ENCODE measurements around the gene MEMO1. TPM values are rescaled to one million over a fixed set of nuclear protein-coding genes. Genes with fewer than 3 reads are reported as not detected.

MEMO1 gene
- total RNA-seq, 1 experiment from 2014 or later, result 44.4 TPM

DNA sequence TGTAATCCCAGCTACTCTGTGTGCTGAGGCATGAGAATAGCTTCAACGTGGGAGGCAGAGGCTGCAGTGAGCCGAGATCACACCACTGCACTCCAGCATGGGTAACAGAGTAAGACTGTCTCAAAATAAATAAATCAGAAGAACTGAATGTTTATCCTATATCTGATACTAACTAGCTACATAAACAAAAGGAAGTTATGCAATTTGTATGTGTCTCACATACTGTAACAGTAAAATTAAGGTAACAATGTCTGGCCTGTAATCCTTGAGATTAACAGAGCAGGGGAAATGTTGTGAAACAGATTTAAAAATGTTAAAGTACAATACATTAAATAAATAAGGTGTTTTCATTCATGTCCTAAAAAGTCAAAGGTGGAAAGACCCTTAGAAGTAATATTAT is 150.8 kb downstream of the MEMO1 start:
- DNase-seq (ENCODE audit: low spot score) (no peak), ATAC-seq (no peak)
- Mint-ChIP-seq H3K9me3 (no peaks in the 10 kb centered on the region), H3K27me3 (ENCODE audit: low read depth) (no peaks in the 10 kb centered on the region), H3K36me3 (no peaks in the 10 kb centered on the region), H3K4me1 (peaks cover 8% of the 10 kb centered on the region), H3K4me3 (no peak overlapping the region), H3K27ac (no peak overlapping the region)
- TF ChIP-seq, protein P1, sequence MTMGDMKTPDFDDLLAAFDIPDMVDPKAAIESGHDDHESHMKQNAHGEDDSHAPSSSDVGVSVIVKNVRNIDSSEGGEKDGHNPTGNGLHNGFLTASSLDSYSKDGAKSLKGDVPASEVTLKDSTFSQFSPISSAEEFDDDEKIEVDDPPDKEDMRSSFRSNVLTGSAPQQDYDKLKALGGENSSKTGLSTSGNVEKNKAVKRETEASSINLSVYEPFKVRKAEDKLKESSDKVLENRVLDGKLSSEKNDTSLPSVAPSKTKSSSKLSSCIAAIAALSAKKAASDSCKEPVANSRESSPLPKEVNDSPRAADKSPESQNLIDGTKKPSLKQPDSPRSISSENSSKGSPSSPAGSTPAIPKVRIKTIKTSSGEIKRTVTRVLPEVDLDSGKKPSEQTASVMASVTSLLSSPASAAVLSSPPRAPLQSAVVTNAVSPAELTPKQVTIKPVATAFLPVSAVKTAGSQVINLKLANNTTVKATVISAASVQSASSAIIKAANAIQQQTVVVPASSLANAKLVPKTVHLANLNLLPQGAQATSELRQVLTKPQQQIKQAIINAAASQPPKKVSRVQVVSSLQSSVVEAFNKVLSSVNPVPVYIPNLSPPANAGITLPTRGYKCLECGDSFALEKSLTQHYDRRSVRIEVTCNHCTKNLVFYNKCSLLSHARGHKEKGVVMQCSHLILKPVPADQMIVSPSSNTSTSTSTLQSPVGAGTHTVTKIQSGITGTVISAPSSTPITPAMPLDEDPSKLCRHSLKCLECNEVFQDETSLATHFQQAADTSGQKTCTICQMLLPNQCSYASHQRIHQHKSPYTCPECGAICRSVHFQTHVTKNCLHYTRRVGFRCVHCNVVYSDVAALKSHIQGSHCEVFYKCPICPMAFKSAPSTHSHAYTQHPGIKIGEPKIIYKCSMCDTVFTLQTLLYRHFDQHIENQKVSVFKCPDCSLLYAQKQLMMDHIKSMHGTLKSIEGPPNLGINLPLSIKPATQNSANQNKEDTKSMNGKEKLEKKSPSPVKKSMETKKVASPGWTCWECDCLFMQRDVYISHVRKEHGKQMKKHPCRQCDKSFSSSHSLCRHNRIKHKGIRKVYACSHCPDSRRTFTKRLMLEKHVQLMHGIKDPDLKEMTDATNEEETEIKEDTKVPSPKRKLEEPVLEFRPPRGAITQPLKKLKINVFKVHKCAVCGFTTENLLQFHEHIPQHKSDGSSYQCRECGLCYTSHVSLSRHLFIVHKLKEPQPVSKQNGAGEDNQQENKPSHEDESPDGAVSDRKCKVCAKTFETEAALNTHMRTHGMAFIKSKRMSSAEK (CRISPR knock-in tag; IDR thresholded peaks at IDR 0.05; ENCODE audit: borderline replicate concordance), result no peak
- TF ChIP-seq, protein P2, sequence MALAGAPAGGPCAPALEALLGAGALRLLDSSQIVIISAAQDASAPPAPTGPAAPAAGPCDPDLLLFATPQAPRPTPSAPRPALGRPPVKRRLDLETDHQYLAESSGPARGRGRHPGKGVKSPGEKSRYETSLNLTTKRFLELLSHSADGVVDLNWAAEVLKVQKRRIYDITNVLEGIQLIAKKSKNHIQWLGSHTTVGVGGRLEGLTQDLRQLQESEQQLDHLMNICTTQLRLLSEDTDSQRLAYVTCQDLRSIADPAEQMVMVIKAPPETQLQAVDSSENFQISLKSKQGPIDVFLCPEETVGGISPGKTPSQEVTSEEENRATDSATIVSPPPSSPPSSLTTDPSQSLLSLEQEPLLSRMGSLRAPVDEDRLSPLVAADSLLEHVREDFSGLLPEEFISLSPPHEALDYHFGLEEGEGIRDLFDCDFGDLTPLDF (CRISPR knock-in tag; IDR thresholded peaks at IDR 0.05), result no peak
- TF ChIP-seq SMAD3 (CRISPR knock-in tag; IDR thresholded peaks at IDR 0.05; ENCODE audit: borderline replicate concordance) (no peak), ZNF396 (CRISPR knock-in tag; IDR thresholded peaks at IDR 0.05; ENCODE audit: borderline replicate concordance) (no peak), ATF1 (CRISPR knock-in tag; IDR thresholded peaks at IDR 0.05) (no peak), CREB1 (CRISPR knock-in tag; IDR thresholded peaks at IDR 0.05) (no peak), TCF7 (CRISPR knock-in tag; IDR thresholded peaks at IDR 0.05; ENCODE audit: low read depth) (no peak), ZNF219 (CRISPR knock-in tag; IDR thresholded peaks at IDR 0.05; ENCODE audit: borderline replicate concordance) (no peak), KAT7 (CRISPR knock-in tag; IDR thresholded peaks at IDR 0.05; ENCODE audit: borderline replicate concordance) (no peak), ZNF263 (CRISPR knock-in tag; IDR thresholded peaks at IDR 0.05; ENCODE audit: low read depth) (no peak), CBFB (CRISPR knock-in tag; IDR thresholded peaks at IDR 0.05; ENCODE audit: low read depth) (no peak), JUN (CRISPR knock-in tag; IDR thresholded peaks at IDR 0.05) (no peak)
- TF ChIP-seq, protein P3, sequence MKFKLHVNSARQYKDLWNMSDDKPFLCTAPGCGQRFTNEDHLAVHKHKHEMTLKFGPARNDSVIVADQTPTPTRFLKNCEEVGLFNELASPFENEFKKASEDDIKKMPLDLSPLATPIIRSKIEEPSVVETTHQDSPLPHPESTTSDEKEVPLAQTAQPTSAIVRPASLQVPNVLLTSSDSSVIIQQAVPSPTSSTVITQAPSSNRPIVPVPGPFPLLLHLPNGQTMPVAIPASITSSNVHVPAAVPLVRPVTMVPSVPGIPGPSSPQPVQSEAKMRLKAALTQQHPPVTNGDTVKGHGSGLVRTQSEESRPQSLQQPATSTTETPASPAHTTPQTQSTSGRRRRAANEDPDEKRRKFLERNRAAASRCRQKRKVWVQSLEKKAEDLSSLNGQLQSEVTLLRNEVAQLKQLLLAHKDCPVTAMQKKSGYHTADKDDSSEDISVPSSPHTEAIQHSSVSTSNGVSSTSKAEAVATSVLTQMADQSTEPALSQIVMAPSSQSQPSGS (CRISPR knock-in tag; IDR thresholded peaks at IDR 0.05; ENCODE audit: borderline replicate concordance, low read depth), result no peak
- TF ChIP-seq, protein P4, sequence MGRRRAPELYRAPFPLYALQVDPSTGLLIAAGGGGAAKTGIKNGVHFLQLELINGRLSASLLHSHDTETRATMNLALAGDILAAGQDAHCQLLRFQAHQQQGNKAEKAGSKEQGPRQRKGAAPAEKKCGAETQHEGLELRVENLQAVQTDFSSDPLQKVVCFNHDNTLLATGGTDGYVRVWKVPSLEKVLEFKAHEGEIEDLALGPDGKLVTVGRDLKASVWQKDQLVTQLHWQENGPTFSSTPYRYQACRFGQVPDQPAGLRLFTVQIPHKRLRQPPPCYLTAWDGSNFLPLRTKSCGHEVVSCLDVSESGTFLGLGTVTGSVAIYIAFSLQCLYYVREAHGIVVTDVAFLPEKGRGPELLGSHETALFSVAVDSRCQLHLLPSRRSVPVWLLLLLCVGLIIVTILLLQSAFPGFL (CRISPR knock-in tag; IDR thresholded peaks at IDR 0.05; ENCODE audit: borderline replicate concordance), result no peak
- ChIA-PET CTCF (no interaction called here), POLR2A (interaction anchor here (0.6 kb wide), 1 partner anchor 11 kb away, joined by 3 read pairs; no protein-coding TSS in a partner anchor)

DNA sequence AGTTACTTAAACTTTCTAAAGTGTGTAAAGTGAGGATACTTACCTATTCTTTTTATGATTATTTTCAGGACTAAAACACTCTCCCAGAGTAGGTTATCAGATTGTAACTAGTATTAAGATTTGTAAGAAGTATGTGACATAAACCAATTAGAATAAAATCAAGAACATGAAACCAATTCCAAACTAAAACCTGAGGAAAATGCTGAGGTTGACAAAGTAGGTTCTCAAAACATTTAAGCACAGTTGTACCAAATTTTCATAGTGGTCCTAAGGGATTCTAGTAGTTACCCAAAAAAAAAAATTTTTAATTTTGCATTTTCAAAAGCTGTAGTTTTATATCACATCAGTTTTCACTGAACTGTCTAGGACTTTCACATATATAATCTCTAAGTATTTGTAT is 157.3 kb downstream of the MEMO1 start:
- CTCF ChIA-PET, result no interaction called here
- H3K27me3 Mint-ChIP-seq (ENCODE audit: low read depth), result no peaks in the 10 kb centered on the region
- H3K4me3 Mint-ChIP-seq, result no peak overlapping the region
- no peak overlapping the region for H3K27ac Mint-ChIP-seq
- TF ChIP-seq CBFB (CRISPR knock-in tag; IDR thresholded peaks at IDR 0.05; ENCODE audit: low read depth), result no peak
- TF ChIP-seq, protein P5, sequence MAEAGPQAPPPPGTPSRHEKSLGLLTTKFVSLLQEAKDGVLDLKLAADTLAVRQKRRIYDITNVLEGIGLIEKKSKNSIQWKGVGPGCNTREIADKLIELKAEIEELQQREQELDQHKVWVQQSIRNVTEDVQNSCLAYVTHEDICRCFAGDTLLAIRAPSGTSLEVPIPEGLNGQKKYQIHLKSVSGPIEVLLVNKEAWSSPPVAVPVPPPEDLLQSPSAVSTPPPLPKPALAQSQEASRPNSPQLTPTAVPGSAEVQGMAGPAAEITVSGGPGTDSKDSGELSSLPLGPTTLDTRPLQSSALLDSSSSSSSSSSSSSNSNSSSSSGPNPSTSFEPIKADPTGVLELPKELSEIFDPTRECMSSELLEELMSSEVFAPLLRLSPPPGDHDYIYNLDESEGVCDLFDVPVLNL (CRISPR knock-in tag; IDR thresholded peaks at IDR 0.05; ENCODE audit: borderline replicate concordance, low read depth), result no peak
- no peak for TF ChIP-seq ESRRA (CRISPR knock-in tag; IDR thresholded peaks at IDR 0.05; ENCODE audit: borderline replicate concordance)
- TF ChIP-seq ZNF219 (CRISPR knock-in tag; IDR thresholded peaks at IDR 0.05; ENCODE audit: borderline replicate concordance), result no peak
- TF ChIP-seq, protein P6, sequence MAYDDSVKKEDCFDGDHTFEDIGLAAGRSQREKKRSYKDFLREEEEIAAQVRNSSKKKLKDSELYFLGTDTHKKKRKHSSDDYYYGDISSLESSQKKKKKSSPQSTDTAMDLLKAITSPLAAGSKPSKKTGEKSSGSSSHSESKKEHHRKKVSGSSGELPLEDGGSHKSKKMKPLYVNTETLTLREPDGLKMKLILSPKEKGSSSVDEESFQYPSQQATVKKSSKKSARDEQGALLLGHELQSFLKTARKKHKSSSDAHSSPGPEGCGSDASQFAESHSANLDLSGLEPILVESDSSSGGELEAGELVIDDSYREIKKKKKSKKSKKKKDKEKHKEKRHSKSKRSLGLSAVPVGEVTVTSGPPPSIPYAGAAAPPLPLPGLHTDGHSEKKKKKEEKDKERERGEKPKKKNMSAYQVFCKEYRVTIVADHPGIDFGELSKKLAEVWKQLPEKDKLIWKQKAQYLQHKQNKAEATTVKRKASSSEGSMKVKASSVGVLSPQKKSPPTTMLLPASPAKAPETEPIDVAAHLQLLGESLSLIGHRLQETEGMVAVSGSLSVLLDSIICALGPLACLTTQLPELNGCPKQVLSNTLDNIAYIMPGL (CRISPR knock-in tag; IDR thresholded peaks at IDR 0.05), result no peak
- TF ChIP-seq JAZF1 (CRISPR knock-in tag; IDR thresholded peaks at IDR 0.05), result no peak
- TF ChIP-seq, protein P7, sequence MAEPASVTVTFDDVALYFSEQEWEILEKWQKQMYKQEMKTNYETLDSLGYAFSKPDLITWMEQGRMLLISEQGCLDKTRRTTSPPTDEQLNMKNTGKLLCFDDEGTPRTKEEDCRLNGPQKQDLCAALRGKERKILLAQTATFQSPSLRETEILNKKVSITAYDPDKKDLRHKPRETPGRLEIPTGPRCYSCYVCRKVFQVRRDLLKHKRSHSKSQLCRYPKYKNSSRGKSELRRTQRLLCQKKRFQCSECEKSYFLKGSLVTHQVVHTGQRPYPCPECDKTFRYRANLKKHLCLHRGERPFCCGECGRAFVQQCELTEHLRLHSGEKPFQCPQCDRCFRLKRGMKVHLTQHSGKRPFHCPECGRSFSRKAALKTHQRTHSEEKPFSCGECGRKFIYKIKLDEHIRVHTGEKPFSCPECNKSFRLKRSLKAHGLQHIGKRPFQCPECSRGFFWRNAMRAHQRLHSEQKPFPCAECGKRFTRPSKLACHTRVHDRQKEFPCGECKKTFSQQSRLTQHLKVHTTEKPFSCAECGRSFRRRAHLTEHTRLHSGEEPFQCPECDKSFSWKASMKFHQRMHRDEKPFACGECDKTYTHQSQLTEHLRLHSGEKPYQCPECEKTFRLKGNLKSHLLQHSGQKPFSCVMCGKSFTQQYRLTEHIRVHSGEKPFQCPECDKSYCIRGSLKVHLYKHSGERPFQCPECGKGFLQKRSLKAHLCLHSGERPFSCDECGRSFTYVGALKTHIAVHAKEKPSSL (CRISPR knock-in tag; conservative IDR thresholded peaks at IDR 0.05), result no peak
- TF ChIP-seq, protein P8, sequence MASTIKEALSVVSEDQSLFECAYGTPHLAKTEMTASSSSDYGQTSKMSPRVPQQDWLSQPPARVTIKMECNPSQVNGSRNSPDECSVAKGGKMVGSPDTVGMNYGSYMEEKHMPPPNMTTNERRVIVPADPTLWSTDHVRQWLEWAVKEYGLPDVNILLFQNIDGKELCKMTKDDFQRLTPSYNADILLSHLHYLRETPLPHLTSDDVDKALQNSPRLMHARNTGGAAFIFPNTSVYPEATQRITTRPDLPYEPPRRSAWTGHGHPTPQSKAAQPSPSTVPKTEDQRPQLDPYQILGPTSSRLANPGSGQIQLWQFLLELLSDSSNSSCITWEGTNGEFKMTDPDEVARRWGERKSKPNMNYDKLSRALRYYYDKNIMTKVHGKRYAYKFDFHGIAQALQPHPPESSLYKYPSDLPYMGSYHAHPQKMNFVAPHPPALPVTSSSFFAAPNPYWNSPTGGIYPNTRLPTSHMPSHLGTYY (CRISPR knock-in tag; IDR thresholded peaks at IDR 0.05), result no peak
- H3K4me1 Mint-ChIP-seq, result peaks cover 5% of the 10 kb centered on the region
- H3K9me3 Mint-ChIP-seq, result no peaks in the 10 kb centered on the region
- no peak for ATAC-seq
- H3K36me3 Mint-ChIP-seq, result no peaks in the 10 kb centered on the region
- POLR2A ChIA-PET, result no interaction called here
- DNase-seq (ENCODE audit: low spot score), result no peak

All from WTC11 (cell line).